ENCODE measurements around the gene MARCHF11. TPM values are rescaled to one million over a fixed set of nuclear protein-coding genes. Genes with fewer than 3 reads are reported as not detected.

The MARCHF11 gene
- total RNA-seq, 1 experiment from 2014 or later, result not detected

DNA sequence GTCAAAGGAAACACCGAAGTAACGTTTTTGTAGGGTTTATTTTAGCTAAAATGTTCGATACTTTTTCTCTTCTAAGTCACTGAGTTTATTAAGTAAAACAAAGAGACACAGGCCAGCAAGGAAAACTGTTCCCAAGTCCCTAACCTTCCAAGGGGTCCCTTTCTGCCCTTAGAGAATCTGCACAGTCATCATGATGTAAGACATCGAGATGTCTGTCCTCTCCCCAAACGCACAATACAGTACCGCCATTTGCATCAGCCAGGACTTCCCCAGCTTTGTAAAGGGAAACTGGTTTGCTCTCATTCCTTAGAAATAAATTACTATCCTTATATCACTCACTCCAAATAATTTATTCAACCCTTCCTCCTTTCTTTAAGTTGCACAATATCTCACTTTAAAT, 89.3 kb downstream of the MARCHF11 start:
- no TSS peak for BruUV-seq (replicated peaks)
- H3K36me3 ChIP-seq (ENCODE audit: control insufficient read depth, insufficient read depth, low read length), result no peaks in the 10 kb centered on the region
- no peaks in the 10 kb centered on the region for H3K27me3 ChIP-seq (ENCODE audit: control insufficient read depth, insufficient read depth, low read length)
- TF ChIP-seq, protein P1, sequence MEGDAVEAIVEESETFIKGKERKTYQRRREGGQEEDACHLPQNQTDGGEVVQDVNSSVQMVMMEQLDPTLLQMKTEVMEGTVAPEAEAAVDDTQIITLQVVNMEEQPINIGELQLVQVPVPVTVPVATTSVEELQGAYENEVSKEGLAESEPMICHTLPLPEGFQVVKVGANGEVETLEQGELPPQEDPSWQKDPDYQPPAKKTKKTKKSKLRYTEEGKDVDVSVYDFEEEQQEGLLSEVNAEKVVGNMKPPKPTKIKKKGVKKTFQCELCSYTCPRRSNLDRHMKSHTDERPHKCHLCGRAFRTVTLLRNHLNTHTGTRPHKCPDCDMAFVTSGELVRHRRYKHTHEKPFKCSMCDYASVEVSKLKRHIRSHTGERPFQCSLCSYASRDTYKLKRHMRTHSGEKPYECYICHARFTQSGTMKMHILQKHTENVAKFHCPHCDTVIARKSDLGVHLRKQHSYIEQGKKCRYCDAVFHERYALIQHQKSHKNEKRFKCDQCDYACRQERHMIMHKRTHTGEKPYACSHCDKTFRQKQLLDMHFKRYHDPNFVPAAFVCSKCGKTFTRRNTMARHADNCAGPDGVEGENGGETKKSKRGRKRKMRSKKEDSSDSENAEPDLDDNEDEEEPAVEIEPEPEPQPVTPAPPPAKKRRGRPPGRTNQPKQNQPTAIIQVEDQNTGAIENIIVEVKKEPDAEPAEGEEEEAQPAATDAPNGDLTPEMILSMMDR (IDR thresholded peaks at IDR 0.05), result no peak
- no peak for TF ChIP-seq TCF7L2 (IDR thresholded peaks at IDR 0.05; ENCODE audit: low read depth, low read length)
- TF ChIP-seq SIN3A (IDR thresholded peaks at IDR 0.05; ENCODE audit: borderline replicate concordance, insufficient read depth, low read depth, low read length), result no peak
- TF ChIP-seq POLR2AphosphoS5 (IDR thresholded peaks at IDR 0.05; ENCODE audit: low read depth, low read length), result no peak
- TF ChIP-seq REST (IDR thresholded peaks at IDR 0.05; ENCODE audit: insufficient read depth in 1 of 2, low read depth in 2 of 2, low read length in 1 of 2), result no peak
- intact Hi-C loops (cut with micrococcal nuclease; ENCODE audit: unreplicated experiment) (no loop called here), in situ Hi-C loops (cut with HindIII; ENCODE audit: low pct_unique_long_range_greater_than_20kb, low sequenced_read_pairs) (no loop called here)
- CTCF ChIA-PET, result no interaction called here
- no peaks in the 10 kb centered on the region for H3K4me1 ChIP-seq (ENCODE audit: control insufficient read depth, insufficient read depth, low read length)
- ATAC-seq (no peak), DNase-seq (ENCODE audit: low read depth, low spot score) (no peak)
- H3K4me3 ChIP-seq (ENCODE audit: low read depth in 2 of 2, low read length in 2 of 2), result no peak overlapping the region
- H3K9me3 ChIP-seq (ENCODE audit: control insufficient read depth, insufficient read depth, low read depth, low read length), result no peaks in the 10 kb centered on the region
- POLR2A ChIA-PET, result no interaction called here
- H3K27ac ChIP-seq (ENCODE audit: low read length), result no peak overlapping the region

GRCh38 chr5:16082982-16083381, 96.6 kb downstream of the MARCHF11 start:
- Histone ChIP-seq H3K36me3 (ENCODE audit: control insufficient read depth, insufficient read depth, low read length) (no peaks in the 10 kb centered on the region), H3K9me3 (ENCODE audit: control insufficient read depth, insufficient read depth, low read depth, low read length) (no peaks in the 10 kb centered on the region), H3K4me1 (ENCODE audit: control insufficient read depth, insufficient read depth, low read length) (no peaks in the 10 kb centered on the region), H3K27ac (ENCODE audit: low read length) (no peak overlapping the region), H3K27me3 (ENCODE audit: control insufficient read depth, insufficient read depth, low read length) (no peaks in the 10 kb centered on the region), H3K4me3 (ENCODE audit: low read depth in 2 of 2, low read length in 2 of 2) (no peak overlapping the region)
- DNase-seq (ENCODE audit: low read depth, low spot score), result no peak
- no TSS peak for BruUV-seq (replicated peaks)
- TF ChIP-seq TCF7L2 (IDR thresholded peaks at IDR 0.05; ENCODE audit: low read depth, low read length) (no peak), SIN3A (IDR thresholded peaks at IDR 0.05; ENCODE audit: borderline replicate concordance, insufficient read depth, low read depth, low read length) (no peak)
- TF ChIP-seq, protein P1 (IDR thresholded peaks at IDR 0.05), result no peak
- ATAC-seq, result no peak
- ChIA-PET POLR2A (no interaction called here), CTCF (no interaction called here)
- intact Hi-C loops (cut with micrococcal nuclease; ENCODE audit: unreplicated experiment), result no loop called here
- in situ Hi-C loops (cut with HindIII; ENCODE audit: low pct_unique_long_range_greater_than_20kb, low sequenced_read_pairs), result no loop called here

Data from Panc1 (cell line).